ENCODE measurements around the gene ZNF165.

Gene ZNF165

GRCh38 chr6:28104392-28105244, 24.2 kb downstream of the ZNF165 start (continued):
- TF ChIP-seq ZNF155 (tag by site-specific recombination; IDR thresholded peaks at IDR 0.05) (no peak), ZNF350 (tag by site-specific recombination; IDR thresholded peaks at IDR 0.05) (no peak), ZNF19 (tag by site-specific recombination; IDR thresholded peaks at IDR 0.05; ENCODE audit: low read depth) (no peak), ZBTB1 (tag by site-specific recombination; IDR thresholded peaks at IDR 0.05) (no peak), ZNF10 (tag by site-specific recombination; IDR thresholded peaks at IDR 0.05) (no peak), TCF7L2 (IDR thresholded peaks at IDR 0.05; ENCODE audit: borderline replicate concordance, low read depth, low read length) (no peak), ZNF24 (tag by site-specific recombination; IDR thresholded peaks at IDR 0.05) (peak; percentile 49; the same call in 1 of the 2 replicates), ZEB2 (tag by site-specific recombination; IDR thresholded peaks at IDR 0.05) (peak; percentile 73), ZNF274 (IDR thresholded peaks at IDR 0.05; ENCODE audit: low read length) (no peak), ZNF274 (tag by site-specific recombination; IDR thresholded peaks at IDR 0.05; ENCODE audit: borderline replicate concordance) (no peak), YY2 (tag by site-specific recombination; IDR thresholded peaks at IDR 0.05) (no peak), REPIN1 (tag by site-specific recombination; IDR thresholded peaks at IDR 0.05; ENCODE audit: low read depth) (no peak), KLF17 (tag by site-specific recombination; IDR thresholded peaks at IDR 0.05) (peak; percentile 70; the same call in 1 of the 2 replicates), ZNF239 (tag by site-specific recombination; IDR thresholded peaks at IDR 0.05) (no peak), ZNF639 (tag by site-specific recombination; IDR thresholded peaks at IDR 0.05) (no peak), ZNF398 (tag by site-specific recombination; IDR thresholded peaks at IDR 0.05) (no peak), ZNF223 (tag by site-specific recombination; IDR thresholded peaks at IDR 0.05) (no peak), HIC1 (tag by site-specific recombination; IDR thresholded peaks at IDR 0.05) (peak; percentile 99), ZSCAN16 (tag by site-specific recombination; IDR thresholded peaks at IDR 0.05) (peak; percentile 30; the same call in 1 of the 2 replicates), AEBP2 (tag by site-specific recombination; IDR thresholded peaks at IDR 0.05; ENCODE audit: borderline replicate concordance) (no peak), GLIS1 (tag by site-specific recombination; IDR thresholded peaks at IDR 0.05) (peak; percentile 83), ZNF571 (tag by site-specific recombination; IDR thresholded peaks at IDR 0.05) (no peak), GFI1B (tag by site-specific recombination; IDR thresholded peaks at IDR 0.05) (no peak), MYNN (tag by site-specific recombination; IDR thresholded peaks at IDR 0.05; ENCODE audit: borderline replicate concordance) (no peak), ZBTB7A (tag by site-specific recombination; IDR thresholded peaks at IDR 0.05; ENCODE audit: low read depth) (no peak), ZNF654 (tag by site-specific recombination; IDR thresholded peaks at IDR 0.05; ENCODE audit: low read depth) (no peak), ZBTB11 (tag by site-specific recombination; conservative IDR thresholded peaks at IDR 0.05; ENCODE audit: low read depth) (peak; percentile 98), ZNF404 (tag by site-specific recombination; IDR thresholded peaks at IDR 0.05) (no peak)

All from HEK293 (cell line).